NB4 (cell line): ENCODE data around the gene INTS1.

ENCODE experiments used
- DNase-seq: peaks from one replicate; pipeline ENCODE4 v3.0.0; 2010; ENCODE audit warnings: low read depth
- H3K4me3 ChIP-seq: one replicate; pipeline ENCODE4 v1.5.1; 2011; ENCODE audit warnings: mild to moderate bottlenecking, low read depth, low read length, moderate library complexity
- MYC ChIP-seq: IDR thresholded peaks from 2 replicates; pipeline ENCODE4 v1.6.1; 2011; ENCODE audit warnings: low read depth, low read length
- POLR2A ChIP-seq: IDR thresholded peaks from 2 replicates; pipeline ENCODE4 v1.6.1; 2011; ENCODE audit warnings: mild to moderate bottlenecking; ENCODE audit not compliant: insufficient read length; ENCODE audit errors: extremely low read depth
- TF ChIP-seq, protein P1 (sequence below): IDR thresholded peaks from one replicate; pipeline ENCODE4 v1.5.1; 2012; ENCODE audit warnings: low read depth, low read length
- TF ChIP-seq, protein P2 (sequence below): IDR thresholded peaks from 2 replicates; pipeline ENCODE4 v1.6.1; 2011; ENCODE audit warnings: low read depth, low read length

Gene INTS1

DNA sequence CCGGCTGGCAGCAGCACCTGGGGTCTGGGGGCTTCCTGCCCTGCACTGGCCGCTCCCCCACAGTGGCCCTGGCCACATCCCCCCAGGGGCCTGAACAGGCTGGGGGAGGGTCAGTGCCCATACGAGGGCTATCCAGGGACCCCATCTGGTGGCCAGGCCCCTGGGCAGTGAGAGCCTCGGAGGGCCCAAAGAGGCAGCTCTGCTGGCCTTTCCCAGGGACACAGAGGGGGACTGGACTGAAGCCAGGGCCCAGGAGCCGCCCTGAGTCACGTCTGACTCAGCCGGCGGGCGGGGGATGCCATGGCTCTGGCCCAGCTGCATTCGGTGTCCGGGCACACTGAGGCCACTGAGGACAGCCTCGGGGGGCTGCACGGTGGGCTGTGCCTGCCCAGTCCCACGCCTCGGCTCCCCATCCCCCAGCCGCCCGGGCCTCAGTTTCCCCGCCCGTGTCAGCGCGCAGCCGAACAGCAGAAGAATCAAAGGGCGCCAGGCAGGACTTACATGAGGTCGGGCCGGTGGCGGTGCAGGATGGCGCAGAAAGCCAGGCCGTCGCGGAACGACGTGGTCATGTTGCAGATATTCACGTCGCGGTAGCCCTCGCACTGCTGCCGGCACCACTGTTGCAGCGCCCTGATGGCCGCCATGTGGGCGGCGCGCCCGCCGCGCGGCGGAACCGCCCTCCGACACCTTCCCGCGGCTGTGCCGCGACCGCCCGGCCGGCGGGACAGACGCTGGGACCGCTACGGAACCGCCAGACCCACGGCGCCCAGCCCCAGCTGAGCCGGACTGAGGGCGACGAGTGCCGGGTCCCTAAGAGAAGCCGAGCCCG is 45.3 kb downstream of the INTS1 start, which contains the start of gene MICALL2:
TSS of gene MICALL2 (minus strand) at position 788 of the 829 bp plus-strand sequence. CDS start at position 644, 144 bp downstream.
- DNase-seq = peak; percentile 81
- TF ChIP-seq, protein P1, sequence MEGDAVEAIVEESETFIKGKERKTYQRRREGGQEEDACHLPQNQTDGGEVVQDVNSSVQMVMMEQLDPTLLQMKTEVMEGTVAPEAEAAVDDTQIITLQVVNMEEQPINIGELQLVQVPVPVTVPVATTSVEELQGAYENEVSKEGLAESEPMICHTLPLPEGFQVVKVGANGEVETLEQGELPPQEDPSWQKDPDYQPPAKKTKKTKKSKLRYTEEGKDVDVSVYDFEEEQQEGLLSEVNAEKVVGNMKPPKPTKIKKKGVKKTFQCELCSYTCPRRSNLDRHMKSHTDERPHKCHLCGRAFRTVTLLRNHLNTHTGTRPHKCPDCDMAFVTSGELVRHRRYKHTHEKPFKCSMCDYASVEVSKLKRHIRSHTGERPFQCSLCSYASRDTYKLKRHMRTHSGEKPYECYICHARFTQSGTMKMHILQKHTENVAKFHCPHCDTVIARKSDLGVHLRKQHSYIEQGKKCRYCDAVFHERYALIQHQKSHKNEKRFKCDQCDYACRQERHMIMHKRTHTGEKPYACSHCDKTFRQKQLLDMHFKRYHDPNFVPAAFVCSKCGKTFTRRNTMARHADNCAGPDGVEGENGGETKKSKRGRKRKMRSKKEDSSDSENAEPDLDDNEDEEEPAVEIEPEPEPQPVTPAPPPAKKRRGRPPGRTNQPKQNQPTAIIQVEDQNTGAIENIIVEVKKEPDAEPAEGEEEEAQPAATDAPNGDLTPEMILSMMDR = no peak
- TF ChIP-seq MYC (peak; percentile 3; the same call in 1 of the 2 replicates), POLR2A (peak; percentile 95)
- TF ChIP-seq, protein P2, sequence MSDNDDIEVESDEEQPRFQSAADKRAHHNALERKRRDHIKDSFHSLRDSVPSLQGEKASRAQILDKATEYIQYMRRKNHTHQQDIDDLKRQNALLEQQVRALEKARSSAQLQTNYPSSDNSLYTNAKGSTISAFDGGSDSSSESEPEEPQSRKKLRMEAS = 0 out of 2 replicates have a peak, but pooled peaks have one; percentile 3
- H3K4me3 ChIP-seq = peak within 1 kb of the TSS; percentile 74

DNA sequence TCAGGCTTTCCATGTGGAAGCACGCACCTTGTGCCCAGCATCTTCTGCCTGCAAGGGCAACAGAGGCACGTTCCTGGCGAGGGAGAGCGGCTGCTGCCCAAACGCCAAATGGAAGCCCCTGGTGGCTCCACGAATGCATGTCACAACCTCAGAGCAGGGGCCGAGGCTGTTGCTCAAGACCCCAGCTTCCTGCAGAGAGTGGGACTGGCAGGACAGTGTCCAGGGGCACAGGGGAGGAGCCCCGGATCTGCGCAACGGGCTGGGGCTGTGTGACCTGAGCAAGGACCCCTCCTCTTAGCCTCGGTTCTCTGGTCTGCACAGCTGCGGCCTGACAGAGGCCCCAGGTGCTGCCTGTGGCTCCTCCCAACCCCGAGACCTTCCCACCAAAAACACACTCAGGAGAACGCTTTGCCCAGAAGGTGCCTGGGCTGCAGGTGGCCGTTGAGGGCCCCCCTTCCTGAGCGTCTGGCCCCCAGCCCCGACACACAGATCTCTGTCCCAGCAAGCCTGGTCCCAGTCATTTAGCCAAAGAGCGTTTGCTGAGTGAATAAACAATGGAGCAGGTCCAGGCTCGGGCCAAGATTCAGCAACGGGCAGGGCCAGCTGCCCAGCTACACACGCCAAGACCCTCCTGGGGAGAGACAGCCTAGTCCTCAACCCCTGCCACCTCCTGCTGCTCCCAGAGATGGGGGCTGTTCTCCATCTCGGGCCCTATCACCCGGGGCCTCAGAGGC is 46.1 kb downstream of the INTS1 start:
- TF ChIP-seq, protein P2 = peak; percentile 75
- TF ChIP-seq POLR2A (no peak), MYC (peak; percentile 63; the same call in 1 of the 2 replicates)
- TF ChIP-seq, protein P1 = peak; percentile 14
- peak overlapping the region; percentile 74 for H3K4me3 ChIP-seq
- DNase-seq = peak; percentile 87

DNA sequence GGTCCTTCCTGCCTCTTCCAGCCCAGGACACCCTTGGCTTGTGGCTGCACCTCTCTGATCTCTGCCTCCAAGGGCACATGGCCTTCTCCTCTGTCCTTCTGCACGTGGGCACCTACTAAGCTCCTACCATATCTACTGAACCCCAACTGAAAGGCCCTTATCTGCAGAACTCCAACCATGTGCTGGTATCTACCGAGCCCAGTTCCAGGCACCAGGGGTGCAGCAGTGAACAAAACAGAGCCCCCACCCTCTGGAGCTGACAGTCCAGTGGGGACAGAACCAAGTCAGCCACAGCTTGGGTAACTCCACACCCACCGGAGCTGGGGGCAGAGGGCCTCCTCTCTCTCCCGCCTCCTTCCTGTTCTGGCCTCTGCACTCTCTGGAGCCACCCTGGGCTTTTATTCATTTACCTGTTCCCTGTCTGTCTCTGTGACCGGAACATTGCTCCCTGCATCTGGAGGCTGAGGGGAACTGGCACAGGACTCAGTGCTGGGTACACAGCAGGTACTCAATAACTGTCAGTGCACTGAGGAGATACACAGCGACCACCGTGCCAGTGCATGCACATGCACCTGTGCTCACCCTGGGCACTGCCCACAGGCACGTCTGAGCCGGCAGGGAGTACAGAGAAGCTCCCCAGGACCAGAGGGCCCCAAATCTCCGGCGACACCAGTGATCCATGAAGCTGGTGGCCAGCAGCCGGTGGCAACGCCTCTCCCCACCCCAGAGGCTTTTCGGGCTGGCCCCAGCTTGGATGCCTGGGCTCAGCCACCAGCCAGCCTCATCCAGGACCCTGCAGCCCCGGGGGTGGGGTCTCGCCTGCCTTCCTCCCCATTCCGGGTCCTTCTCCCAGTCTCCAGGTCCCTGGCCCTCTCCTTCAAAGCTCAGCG is 46.9 kb downstream of the INTS1 start:
- peak; percentile 71 for DNase-seq
- TF ChIP-seq, protein P2 = peak; percentile 81
- TF ChIP-seq, protein P1 = no peak
- TF ChIP-seq POLR2A (peak; percentile 26), MYC (peak; percentile 58; the same call in 1 of the 2 replicates)
- H3K4me3 ChIP-seq = peak overlapping the region; percentile 74

DNA sequence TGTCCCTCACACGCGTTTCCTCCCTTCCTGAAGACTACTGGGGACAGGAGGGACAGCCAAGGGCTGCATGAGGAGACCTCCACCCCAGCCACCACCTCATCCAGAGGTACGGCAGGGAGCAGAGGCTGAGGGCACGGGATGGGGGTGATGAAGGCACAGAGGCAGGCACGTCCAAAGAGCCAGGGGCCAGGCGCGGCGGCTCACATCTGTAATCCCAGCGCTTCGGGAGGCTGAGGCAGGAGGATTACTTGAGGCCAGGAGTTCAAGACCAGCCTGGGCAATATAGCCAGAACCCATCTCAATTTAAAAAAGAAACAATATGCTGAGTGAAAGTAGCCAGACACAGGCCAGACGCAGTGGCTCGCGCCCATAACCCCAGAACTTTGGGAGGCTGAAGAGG is 48.2 kb downstream of the INTS1 start:
- TF ChIP-seq POLR2A = no peak
- TF ChIP-seq, protein P2 = no peak
- no peak overlapping the region for H3K4me3 ChIP-seq
- DNase-seq = no peak

DNA sequence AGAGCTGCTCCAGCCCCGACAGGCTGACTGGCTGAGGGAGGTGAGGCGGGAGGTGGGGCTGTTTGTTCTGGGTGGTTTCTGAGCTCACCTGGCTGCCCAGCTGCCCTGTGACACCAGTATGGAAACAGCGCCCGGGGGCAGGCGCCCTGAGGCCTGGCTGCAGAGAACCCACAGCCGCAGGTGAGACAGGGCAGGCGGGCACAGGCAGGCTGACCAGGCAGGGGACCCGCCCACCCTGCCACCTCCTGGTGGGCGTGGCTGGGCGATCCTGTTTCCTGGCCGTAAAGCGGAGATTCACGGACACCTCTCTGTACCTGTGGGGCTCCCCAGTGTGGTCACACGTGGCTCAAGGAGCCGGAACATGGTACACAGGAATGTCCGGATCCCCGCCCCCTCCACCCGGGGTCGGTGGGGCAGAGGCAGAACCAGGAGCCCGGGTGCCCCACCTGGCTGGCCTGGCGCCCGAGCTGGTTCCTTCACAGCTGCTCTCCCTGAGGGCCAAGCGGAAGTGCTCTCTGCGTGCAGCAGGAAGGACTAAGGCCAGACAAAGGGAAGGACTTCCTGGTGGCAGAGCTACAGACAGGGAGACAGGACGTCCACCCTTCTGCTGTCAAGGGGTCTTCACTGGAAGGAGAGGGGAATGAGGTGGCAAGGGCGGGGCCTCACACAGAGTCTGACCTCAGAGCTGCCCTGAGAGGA is 48.8 kb downstream of the INTS1 start:
- TF ChIP-seq, protein P1 = no peak
- no peak for TF ChIP-seq MYC
- no peak for TF ChIP-seq POLR2A
- TF ChIP-seq, protein P2 = no peak
- DNase-seq = no peak
- no peak overlapping the region for H3K4me3 ChIP-seq
